Measurements from ENCODE around the gene OOSP3.
"Not testable (repeated sequence)": the region's sequence is repeated elsewhere in the genome, so short reads cannot be mapped to it uniquely, and the experiment has no call there.

The OOSP3 gene

GRCh38 chr11:59878575-59878974 lies at the start of gene OOSP3:
Gene OOSP3 (plus strand): TSS chr11:59878782. CDS start chr11:59878809, 27 bp downstream.
- no peaks in the 10 kb centered on the region for H3K9me3 Mint-ChIP-seq
- no peaks in the 10 kb centered on the region for H3K4me1 Mint-ChIP-seq
- DNase-seq (ENCODE audit: low spot score in 2 of 2) (no peak), ATAC-seq (ENCODE audit: low read depth) (no peak)
- H3K36me3 Mint-ChIP-seq = no peaks in the 10 kb centered on the region
- H3K27me3 Mint-ChIP-seq = peaks cover 15% of the 10 kb centered on the region
- no peak within 1 kb of the TSS for H3K4me3 Mint-ChIP-seq
- no peak within 1 kb of the TSS for H3K27ac Mint-ChIP-seq

- peaks cover 3% of the 10 kb centered on the region for H3K27me3 Mint-ChIP-seq
- H3K4me3 Mint-ChIP-seq = no peak overlapping the region
- H3K36me3 Mint-ChIP-seq = no peaks in the 10 kb centered on the region
- H3K4me1 Mint-ChIP-seq = peaks cover 4% of the 10 kb centered on the region
- ATAC-seq (ENCODE audit: low read depth) (no peak), DNase-seq (ENCODE audit: low spot score in 2 of 2) (no peak)
- no peaks in the 10 kb centered on the region for H3K9me3 Mint-ChIP-seq
- no peak overlapping the region for H3K27ac Mint-ChIP-seq
These were observed 49.2 kb upstream of the OOSP3 start for GRCh38 chr11:59829358-59829757.

- ATAC-seq (ENCODE audit: low read depth) = no peak
- Mint-ChIP-seq H3K4me3 (no peak overlapping the region), H3K36me3 (no peaks in the 10 kb centered on the region)
These were observed 45.0 kb upstream of the OOSP3 start for GRCh38 chr11:59833602-59834001.

GRCh38 chr11:59839615-59840014 lies 39.0 kb upstream of the OOSP3 start:
- Mint-ChIP-seq H3K27me3 (peaks cover 8% of the 10 kb centered on the region), H3K4me1 (no peaks in the 10 kb centered on the region), H3K9me3 (no peaks in the 10 kb centered on the region), H3K4me3 (no peak overlapping the region), H3K27ac (no peak overlapping the region), H3K36me3 (no peaks in the 10 kb centered on the region)
- DNase-seq (ENCODE audit: low spot score in 2 of 2) (no peak), ATAC-seq (ENCODE audit: low read depth) (no peak)

More at GRCh38 chr11:59833602-59834001, 45.0 kb upstream of the OOSP3 start:
- H3K27me3 Mint-ChIP-seq = peaks cover 6% of the 10 kb centered on the region
- H3K27ac Mint-ChIP-seq = no peak overlapping the region
- no peak for DNase-seq (ENCODE audit: low spot score in 2 of 2)
- H3K4me1 Mint-ChIP-seq = peaks cover 4% of the 10 kb centered on the region
- H3K9me3 Mint-ChIP-seq = no peaks in the 10 kb centered on the region

- no peaks in the 10 kb centered on the region for H3K4me1 Mint-ChIP-seq
- H3K9me3 Mint-ChIP-seq = no peaks in the 10 kb centered on the region
- no peak overlapping the region for H3K4me3 Mint-ChIP-seq
- DNase-seq (ENCODE audit: low spot score in 2 of 2) (no peak), ATAC-seq (ENCODE audit: low read depth) (no peak)
- no peak overlapping the region for H3K27ac Mint-ChIP-seq
- peaks cover 8% of the 10 kb centered on the region for H3K27me3 Mint-ChIP-seq
- no peaks in the 10 kb centered on the region for H3K36me3 Mint-ChIP-seq
These were observed 37.1 kb upstream of the OOSP3 start for GRCh38 chr11:59841514-59841913.

- no peak for ATAC-seq (ENCODE audit: low read depth)
- peaks cover 9% of the 10 kb centered on the region for H3K27me3 Mint-ChIP-seq
- H3K9me3 Mint-ChIP-seq = no peaks in the 10 kb centered on the region
- H3K4me1 Mint-ChIP-seq = no peaks in the 10 kb centered on the region
- H3K4me3 Mint-ChIP-seq = no peak overlapping the region
- no peak for DNase-seq (ENCODE audit: low spot score in 2 of 2)
- H3K36me3 Mint-ChIP-seq = no peaks in the 10 kb centered on the region
- H3K27ac Mint-ChIP-seq = no peak overlapping the region
These were observed 36.3 kb upstream of the OOSP3 start for GRCh38 chr11:59842316-59842715.

GRCh38 chr11:59845399-59845798 lies 33.2 kb upstream of the OOSP3 start, which contains the start of gene CBLIF:
Gene CBLIF (minus strand): TSS chr11:59845499. CDS start chr11:59845453, 46 bp downstream.
- Mint-ChIP-seq H3K4me1 (no peaks in the 10 kb centered on the region), H3K9me3 (no peaks in the 10 kb centered on the region), H3K27me3 (peaks cover 6% of the 10 kb centered on the region), H3K4me3 (no peak within 1 kb of the TSS), H3K36me3 (no peaks in the 10 kb centered on the region), H3K27ac (no peak within 1 kb of the TSS)
- DNase-seq (ENCODE audit: low spot score in 2 of 2) (no peak), ATAC-seq (ENCODE audit: low read depth) (no peak)

GRCh38 chr11:59846556-59846955 lies 32.0 kb upstream of the OOSP3 start:
- H3K9me3 Mint-ChIP-seq = no peaks in the 10 kb centered on the region
- DNase-seq (ENCODE audit: low spot score in 2 of 2) (no peak), ATAC-seq (ENCODE audit: low read depth) (no peak)
- H3K27me3 Mint-ChIP-seq = peaks cover 8% of the 10 kb centered on the region
- H3K27ac Mint-ChIP-seq = no peak overlapping the region
- no peaks in the 10 kb centered on the region for H3K36me3 Mint-ChIP-seq
- H3K4me1 Mint-ChIP-seq = no peaks in the 10 kb centered on the region
- no peak overlapping the region for H3K4me3 Mint-ChIP-seq

GRCh38 chr11:59847626-59848025 lies 31.0 kb upstream of the OOSP3 start:
- H3K36me3 Mint-ChIP-seq = no peaks in the 10 kb centered on the region
- H3K4me1 Mint-ChIP-seq = no peaks in the 10 kb centered on the region
- ATAC-seq (ENCODE audit: low read depth) (no peak), DNase-seq (ENCODE audit: low spot score in 2 of 2) (no peak)
- H3K27me3 Mint-ChIP-seq = peaks cover 8% of the 10 kb centered on the region
- H3K4me3 Mint-ChIP-seq = no peak overlapping the region
- no peaks in the 10 kb centered on the region for H3K9me3 Mint-ChIP-seq
- H3K27ac Mint-ChIP-seq = no peak overlapping the region

GRCh38 chr11:59848439-59848838 lies 30.1 kb upstream of the OOSP3 start:
- H3K9me3 Mint-ChIP-seq; H3K36me3 Mint-ChIP-seq; H3K4me1 Mint-ChIP-seq; H3K4me3 Mint-ChIP-seq; ATAC-seq (ENCODE audit: low read depth); DNase-seq (ENCODE audit: low spot score in 2 of 2); H3K27ac Mint-ChIP-seq; H3K27me3 Mint-ChIP-seq: not testable (repeated sequence)

GRCh38 chr11:59849129-59849528 lies 29.5 kb upstream of the OOSP3 start:
- Mint-ChIP-seq H3K36me3 (no peaks in the 10 kb centered on the region), H3K4me1 (no peaks in the 10 kb centered on the region), H3K27me3 (peaks cover 8% of the 10 kb centered on the region), H3K9me3 (no peaks in the 10 kb centered on the region), H3K4me3 (no peak overlapping the region), H3K27ac (no peak overlapping the region)
- ATAC-seq (ENCODE audit: low read depth) (no peak), DNase-seq (ENCODE audit: low spot score in 2 of 2) (no peak)

- not testable (repeated sequence) for H3K4me3 Mint-ChIP-seq; H3K36me3 Mint-ChIP-seq; H3K27me3 Mint-ChIP-seq; DNase-seq (ENCODE audit: low spot score in 2 of 2); ATAC-seq (ENCODE audit: low read depth); H3K4me1 Mint-ChIP-seq; H3K27ac Mint-ChIP-seq; H3K9me3 Mint-ChIP-seq
These were observed 29.0 kb upstream of the OOSP3 start for GRCh38 chr11:59849551-59849950.

GRCh38 chr11:59851416-59851815 lies 27.2 kb upstream of the OOSP3 start:
- H3K4me1 Mint-ChIP-seq = not testable (repeated sequence)

GRCh38 chr11:59854871-59855270 lies 23.7 kb upstream of the OOSP3 start:
- no peak overlapping the region for H3K27ac Mint-ChIP-seq
- ATAC-seq (ENCODE audit: low read depth) (no peak), DNase-seq (ENCODE audit: low spot score in 2 of 2) (no peak)
- H3K27me3 Mint-ChIP-seq = peaks cover 9% of the 10 kb centered on the region
- H3K4me1 Mint-ChIP-seq = no peaks in the 10 kb centered on the region
- H3K9me3 Mint-ChIP-seq = no peaks in the 10 kb centered on the region
- H3K4me3 Mint-ChIP-seq = no peak overlapping the region
- no peaks in the 10 kb centered on the region for H3K36me3 Mint-ChIP-seq

More at GRCh38 chr11:59851416-59851815, 27.2 kb upstream of the OOSP3 start:
- not testable (repeated sequence) for DNase-seq (ENCODE audit: low spot score in 2 of 2); H3K27me3 Mint-ChIP-seq; H3K4me3 Mint-ChIP-seq; H3K9me3 Mint-ChIP-seq; H3K27ac Mint-ChIP-seq; ATAC-seq (ENCODE audit: low read depth); H3K36me3 Mint-ChIP-seq

Measured in memory B cell (primary cell).